K562 (cell line): ENCODE measurements around the gene NSUN6. TPM values are rescaled to one million over a fixed set of nuclear protein-coding genes. Genes with fewer than 3 reads are reported as not detected.

Experiments used
- BRCA1 ChIP-seq, 2 experiments: fragments of 450-650 bp in 1 of 2; sonication (generic) in 1 of 2; formaldehyde crosslinking in 1 of 2; IDR thresholded peaks; 2 replicates each; pipeline versions ENCODE4 v1.5.0 to v1.6.1; 2017 to 2020; ENCODE audit warnings: mild to moderate bottlenecking in 1 of 2, missing genetic modification reagents in 1 of 2
- CREBBP ChIP-seq: IDR thresholded peaks from one replicate; pipeline ENCODE4 v1.6.1; 2012; ENCODE audit warnings: low read depth, mild to moderate bottlenecking, control low read depth, inconsistent platforms, low read length
- ELF1 ChIP-seq: fragments of 200-800 bp; sonication (Bioruptor generic); IDR thresholded peaks from 2 replicates; pipeline ENCODE4 v1.6.1; 2016; ENCODE audit warnings: missing genetic modification characterization, missing compliant biosample characterization
- ESRRB ChIP-seq: fragments of 250-450 bp; sonication (Bioruptor Pico); IDR thresholded peaks from 2 replicates; pipeline ENCODE4 v1.5.0; 2020; ENCODE audit warnings: mild to moderate bottlenecking, moderate library complexity, borderline replicate concordance
- FOXP1 ChIP-seq: sonication (generic); formaldehyde crosslinking; IDR thresholded peaks from 2 replicates; pipeline ENCODE4 v1.8.0; 2022; ENCODE audit warnings: mild to moderate bottlenecking, missing genetic modification reagents
- GABPA ChIP-seq: fragments of 200-800 bp; sonication (Bioruptor generic); conservative IDR thresholded peaks from 2 replicates; pipeline ENCODE4 v1.6.1; 2016; ENCODE audit warnings: low read depth, missing genetic modification characterization, missing compliant biosample characterization
- GATAD2A ChIP-seq: fragments of 450-650 bp; IDR thresholded peaks from 2 replicates; pipeline ENCODE4 v1.6.1; 2017
- HSF4 ChIP-seq: fragments of 250-450 bp; sonication (Bioruptor Pico); IDR thresholded peaks from 2 replicates; pipeline ENCODE4 v2.1.2; 2022; ENCODE audit warnings: mild to moderate bottlenecking, moderate library complexity, borderline replicate concordance
- MCM3 ChIP-seq: fragments of 450-650 bp; IDR thresholded peaks from 2 replicates; pipeline ENCODE4 v1.6.1; 2016
- MEIS2 ChIP-seq: fragments of 450-650 bp; IDR thresholded peaks from 2 replicates; pipeline ENCODE4 v1.6.1; 2014; ENCODE audit warnings: mild to moderate bottlenecking; ENCODE audit not compliant: partially characterized antibody
- NCOA4 ChIP-seq: fragments of 450-650 bp; IDR thresholded peaks from 2 replicates; pipeline ENCODE4 v1.6.1; 2018; ENCODE audit warnings: mild to moderate bottlenecking; ENCODE audit not compliant: partially characterized antibody
- NFXL1 ChIP-seq: fragments of 450-650 bp; formaldehyde crosslinking; IDR thresholded peaks from 2 replicates; pipeline ENCODE4 v1.4.0; 2021; ENCODE audit warnings: mild to moderate bottlenecking
- PCBP2 ChIP-seq: fragments of 200-400 bp; formaldehyde crosslinking; IDR thresholded peaks from 2 replicates; pipeline ENCODE4 v1.6.1; 2018; ENCODE audit warnings: low read length, low read depth, mild to moderate bottlenecking, moderate library complexity; ENCODE audit not compliant: poor library complexity, severe bottlenecking
- PHTF2 ChIP-seq: fragments of 250-450 bp; sonication (Bioruptor Pico); IDR thresholded peaks from 2 replicates; pipeline ENCODE4 v1.5.0; 2021; ENCODE audit warnings: mild to moderate bottlenecking
- RBBP5 ChIP-seq: fragments of 200-600 bp; sonication (generic); IDR thresholded peaks from 2 replicates; pipeline ENCODE4 v1.6.1; 2012; ENCODE audit warnings: borderline replicate concordance, mild to moderate bottlenecking, low read length, control low read depth, inconsistent platforms; ENCODE audit not compliant: insufficient read depth, poor library complexity, severe bottlenecking
- SREBF1 ChIP-seq: fragments of 150-350 bp; IDR thresholded peaks from 2 replicates; pipeline ENCODE4 v1.6.1; 2014; ENCODE audit warnings: antibody characterized with exemption, low read depth, low read length, borderline replicate concordance
- U2AF2 ChIP-seq: fragments of 200-400 bp; formaldehyde crosslinking; optimal IDR thresholded peaks from 2 replicates; pipeline ENCODE3; 2017; ENCODE audit warnings: low read depth, mild to moderate bottlenecking, low read length
- ZNF12 ChIP-seq: sonication (generic); formaldehyde crosslinking; IDR thresholded peaks from 2 replicates; pipeline ENCODE4 v1.4.0; 2020; ENCODE audit warnings: mild to moderate bottlenecking, missing genetic modification reagents
- ZNF830 ChIP-seq: fragments of 250-450 bp; sonication (Bioruptor Pico); IDR thresholded peaks from 2 replicates; pipeline ENCODE4 v1.5.0; 2021; ENCODE audit warnings: mild to moderate bottlenecking
- ZZZ3 ChIP-seq: fragments of 450-650 bp; IDR thresholded peaks from 2 replicates; pipeline ENCODE4 v1.6.1; 2016; ENCODE audit warnings: antibody characterized with exemption, mild to moderate bottlenecking, moderate library complexity
- polyA plus RNA-seq, 8 experiments: library from polyadenylated mRNA; depleted of rRNA in 4 of 8; stranded (reverse) in 5 of 8; unstranded in 3 of 8; fragments of >200 nt; fragmentation: Nextera tagmentation in 2 of 8; fragmentation: Illumina TruSeq in 1 of 8; extraction: Ambion mirVana in 2 of 8; extraction: Trizol in 1 of 8; gene quantifications; 2 replicates each; pipeline versions ENCODE4 v1.2.1 to v1.2.3, GENCODE V29; 2011 to 2014; ENCODE audit warnings: inconsistent platforms in 1 of 8, missing spikeins in 1 of 8
- total RNA-seq, 7 experiments: library from RNA; depleted of rRNA in 6 of 7; stranded (reverse); fragments of >200 nt in 6 of 7; fragmentation: Illumina TruSeq in 2 of 7; extraction: Trizol in 2 of 7; gene quantifications; 2 replicates each; pipeline versions ENCODE4 v1.2.1 to v1.2.3, GENCODE V29; 2011 to 2021; ENCODE audit warnings: low replicate concordance in 1 of 7
- TF ChIP-seq, protein P1 (sequence below): sonication (generic); formaldehyde crosslinking; IDR thresholded peaks from 2 replicates; pipeline ENCODE4 v1.8.1; 2022; ENCODE audit warnings: missing genetic modification reagents
- TF ChIP-seq, protein P2 (sequence below): fragments of 450-650 bp; IDR thresholded peaks from 2 replicates; pipeline ENCODE4 v1.6.1; 2018; ENCODE audit not compliant: partially characterized antibody
- TF ChIP-seq, protein P3 (sequence below): fragments of 450-650 bp; IDR thresholded peaks from 2 replicates; pipeline ENCODE4 v1.6.1; 2016; ENCODE audit warnings: borderline replicate concordance

The NSUN6 gene
- total and polyA plus RNA-seq, 9 of the 15 experiments (the other 6 are each of a cell fraction or from before 2014, with no cell fraction given): 12.5 to 33.1 (median 24.2) TPM

DNA sequence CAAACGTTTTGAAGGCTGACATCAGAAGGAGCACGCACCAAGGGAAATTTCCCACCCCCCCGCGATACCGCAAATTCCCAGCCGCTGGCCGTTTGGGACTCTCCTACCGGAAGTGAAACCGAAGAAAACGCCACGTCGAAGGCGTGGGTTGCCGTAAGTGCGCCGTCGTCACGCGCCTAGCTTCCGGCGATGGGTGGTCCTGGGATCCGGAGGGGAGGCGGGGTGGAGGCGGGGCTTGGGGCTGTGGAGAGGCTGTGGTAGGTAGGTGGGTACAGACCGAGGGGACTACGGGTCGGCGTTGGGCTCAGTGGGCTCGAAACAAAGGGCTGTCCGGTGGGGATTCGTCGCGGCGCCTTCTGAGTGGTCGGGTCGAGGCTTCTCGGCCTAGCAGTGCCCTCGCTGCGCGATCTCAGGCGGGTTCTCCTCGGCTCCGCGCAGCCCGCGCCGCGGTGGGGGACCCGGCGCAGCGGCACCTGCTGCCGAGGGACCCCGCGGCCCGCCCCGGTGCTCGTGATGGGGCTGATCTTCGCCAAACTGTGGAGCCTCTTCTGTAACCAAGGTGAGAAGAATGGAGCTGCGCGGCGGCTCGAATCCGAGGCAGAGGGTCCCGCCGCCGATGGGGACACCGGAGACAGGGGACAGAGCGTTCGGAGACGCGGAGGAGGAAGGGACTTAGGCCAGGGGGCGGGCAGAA, 7.9 kb upstream of the NSUN6 start, which contains the start of gene ARL5B (continued):
- peak; percentile 80 for TF ChIP-seq RBBP5
- TF ChIP-seq U2AF2: no peak
- no peak for TF ChIP-seq PCBP2
- no peak; the same call in 1 of the 2 replicates for TF ChIP-seq FOXP1
- no peak for TF ChIP-seq HSF4 (CRISPR knock-in tag)
- TF ChIP-seq, protein P1, sequence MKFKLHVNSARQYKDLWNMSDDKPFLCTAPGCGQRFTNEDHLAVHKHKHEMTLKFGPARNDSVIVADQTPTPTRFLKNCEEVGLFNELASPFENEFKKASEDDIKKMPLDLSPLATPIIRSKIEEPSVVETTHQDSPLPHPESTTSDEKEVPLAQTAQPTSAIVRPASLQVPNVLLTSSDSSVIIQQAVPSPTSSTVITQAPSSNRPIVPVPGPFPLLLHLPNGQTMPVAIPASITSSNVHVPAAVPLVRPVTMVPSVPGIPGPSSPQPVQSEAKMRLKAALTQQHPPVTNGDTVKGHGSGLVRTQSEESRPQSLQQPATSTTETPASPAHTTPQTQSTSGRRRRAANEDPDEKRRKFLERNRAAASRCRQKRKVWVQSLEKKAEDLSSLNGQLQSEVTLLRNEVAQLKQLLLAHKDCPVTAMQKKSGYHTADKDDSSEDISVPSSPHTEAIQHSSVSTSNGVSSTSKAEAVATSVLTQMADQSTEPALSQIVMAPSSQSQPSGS (CRISPR knock-in tag): no peak
- TF ChIP-seq NFXL1 (CRISPR knock-in tag): no peak
- TF ChIP-seq ZZZ3: no peak
- TF ChIP-seq PHTF2: no peak
- no peak for TF ChIP-seq CREBBP
- no peak for TF ChIP-seq NCOA4
- TF ChIP-seq ZNF830 (CRISPR knock-in tag): no peak
- no peak for TF ChIP-seq SREBF1
- no peak for TF ChIP-seq BRCA1 (IDR thresholded peaks at IDR 0.05)
- TF ChIP-seq BRCA1 (CRISPR knock-in tag; IDR thresholded peaks at IDR 0.05): no peak
- no peak for TF ChIP-seq MCM3
- peak; percentile 94 for TF ChIP-seq GABPA (tag)
- no peak for TF ChIP-seq GATAD2A
- TF ChIP-seq MEIS2: no peak
- peak; percentile 82 for TF ChIP-seq ELF1 (tag)
- TF ChIP-seq, protein P2, sequence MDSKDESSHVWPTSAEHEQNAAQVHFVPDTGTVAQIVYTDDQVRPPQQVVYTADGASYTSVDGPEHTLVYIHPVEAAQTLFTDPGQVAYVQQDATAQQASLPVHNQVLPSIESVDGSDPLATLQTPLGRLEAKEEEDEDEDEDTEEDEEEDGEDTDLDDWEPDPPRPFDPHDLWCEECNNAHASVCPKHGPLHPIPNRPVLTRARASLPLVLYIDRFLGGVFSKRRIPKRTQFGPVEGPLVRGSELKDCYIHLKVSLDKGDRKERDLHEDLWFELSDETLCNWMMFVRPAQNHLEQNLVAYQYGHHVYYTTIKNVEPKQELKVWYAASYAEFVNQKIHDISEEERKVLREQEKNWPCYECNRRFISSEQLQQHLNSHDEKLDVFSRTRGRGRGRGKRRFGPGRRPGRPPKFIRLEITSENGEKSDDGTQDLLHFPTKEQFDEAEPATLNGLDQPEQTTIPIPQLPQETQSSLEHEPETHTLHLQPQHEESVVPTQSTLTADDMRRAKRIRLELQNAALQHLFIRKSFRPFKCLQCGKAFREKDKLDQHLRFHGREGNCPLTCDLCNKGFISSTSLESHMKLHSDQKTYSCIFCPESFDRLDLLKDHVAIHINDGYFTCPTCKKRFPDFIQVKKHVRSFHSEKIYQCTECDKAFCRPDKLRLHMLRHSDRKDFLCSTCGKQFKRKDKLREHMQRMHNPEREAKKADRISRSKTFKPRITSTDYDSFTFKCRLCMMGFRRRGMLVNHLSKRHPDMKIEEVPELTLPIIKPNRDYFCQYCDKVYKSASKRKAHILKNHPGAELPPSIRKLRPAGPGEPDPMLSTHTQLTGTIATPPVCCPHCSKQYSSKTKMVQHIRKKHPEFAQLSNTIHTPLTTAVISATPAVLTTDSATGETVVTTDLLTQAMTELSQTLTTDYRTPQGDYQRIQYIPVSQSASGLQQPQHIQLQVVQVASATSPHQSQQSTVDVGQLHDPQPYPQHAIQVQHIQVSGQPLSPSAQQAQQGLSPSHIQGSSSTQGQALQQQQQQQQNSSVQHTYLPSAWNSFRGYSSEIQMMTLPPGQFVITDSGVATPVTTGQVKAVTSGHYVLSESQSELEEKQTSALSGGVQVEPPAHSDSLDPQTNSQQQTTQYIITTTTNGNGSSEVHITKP: peak; percentile 65
- no peak for TF ChIP-seq ESRRB
- TF ChIP-seq ZNF12 (CRISPR knock-in tag): no peak
- TF ChIP-seq, protein P3, sequence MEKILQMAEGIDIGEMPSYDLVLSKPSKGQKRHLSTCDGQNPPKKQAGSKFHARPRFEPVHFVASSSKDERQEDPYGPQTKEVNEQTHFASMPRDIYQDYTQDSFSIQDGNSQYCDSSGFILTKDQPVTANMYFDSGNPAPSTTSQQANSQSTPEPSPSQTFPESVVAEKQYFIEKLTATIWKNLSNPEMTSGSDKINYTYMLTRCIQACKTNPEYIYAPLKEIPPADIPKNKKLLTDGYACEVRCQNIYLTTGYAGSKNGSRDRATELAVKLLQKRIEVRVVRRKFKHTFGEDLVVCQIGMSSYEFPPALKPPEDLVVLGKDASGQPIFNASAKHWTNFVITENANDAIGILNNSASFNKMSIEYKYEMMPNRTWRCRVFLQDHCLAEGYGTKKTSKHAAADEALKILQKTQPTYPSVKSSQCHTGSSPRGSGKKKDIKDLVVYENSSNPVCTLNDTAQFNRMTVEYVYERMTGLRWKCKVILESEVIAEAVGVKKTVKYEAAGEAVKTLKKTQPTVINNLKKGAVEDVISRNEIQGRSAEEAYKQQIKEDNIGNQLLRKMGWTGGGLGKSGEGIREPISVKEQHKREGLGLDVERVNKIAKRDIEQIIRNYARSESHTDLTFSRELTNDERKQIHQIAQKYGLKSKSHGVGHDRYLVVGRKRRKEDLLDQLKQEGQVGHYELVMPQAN: no peak
